D721Med (cell line): ENCODE data around the gene AGRN.
"Not testable (repeated sequence)": the region's sequence is repeated elsewhere in the genome, so short reads cannot be mapped to it uniquely, and the experiment has no call there.

Experiments used
- DNase-seq: peaks from one replicate; pipeline ENCODE4 v3.0.0; 2011; ENCODE audit warnings: low spot score; ENCODE audit not compliant: insufficient read length
- FAIRE-seq: peaks from 2 replicates; lab custom pipeline; 2011; peaks lifted over from hg19 to GRCh38; lab: Jason Lieb, UNC
- CTCF ChIP-seq: IDR thresholded peaks from 2 replicates; pipeline ENCODE4 v1.5.1; 2012; ENCODE audit warnings: mild to moderate bottlenecking, control low read depth; ENCODE audit not compliant: insufficient read depth; ENCODE audit errors: missing control alignments

AGRN gene

DNA sequence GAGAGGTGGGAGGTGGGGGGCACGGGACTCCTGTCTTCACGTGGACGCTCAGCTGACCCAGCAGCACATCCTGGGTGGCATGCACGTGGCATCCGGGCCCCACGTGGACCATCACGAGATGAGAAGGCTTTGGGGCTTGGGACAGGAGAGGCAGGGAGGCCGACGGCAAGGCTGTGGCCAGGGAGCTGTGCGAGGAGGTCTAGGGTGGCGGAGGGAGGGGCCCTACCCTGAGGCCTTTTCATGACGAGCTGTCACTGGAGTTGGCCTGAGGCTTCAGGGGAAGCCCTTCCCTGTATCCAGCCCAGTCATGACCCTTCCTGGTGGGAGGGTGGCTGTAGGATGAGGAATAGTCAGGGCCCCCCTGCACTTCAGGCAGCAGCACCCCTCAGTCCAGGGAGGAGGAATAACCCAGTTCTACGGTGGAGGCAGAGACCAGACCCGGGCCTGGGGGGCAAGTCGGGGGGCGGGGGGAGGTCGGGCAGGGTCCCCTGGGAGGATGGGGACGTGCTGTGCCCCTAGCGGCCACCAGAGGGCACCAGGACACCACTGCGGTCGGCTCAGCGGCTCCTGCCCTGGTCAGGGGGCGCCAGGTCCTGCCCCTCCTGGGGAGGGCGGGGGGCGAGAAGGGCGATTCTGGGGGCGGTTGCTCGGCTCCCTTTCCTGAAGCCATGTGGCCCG, 36.0 kb upstream of the AGRN start:
- peak; percentile 52 for TF ChIP-seq CTCF
- FAIRE-seq (no peak), DNase-seq (peak; percentile 70)

DNA sequence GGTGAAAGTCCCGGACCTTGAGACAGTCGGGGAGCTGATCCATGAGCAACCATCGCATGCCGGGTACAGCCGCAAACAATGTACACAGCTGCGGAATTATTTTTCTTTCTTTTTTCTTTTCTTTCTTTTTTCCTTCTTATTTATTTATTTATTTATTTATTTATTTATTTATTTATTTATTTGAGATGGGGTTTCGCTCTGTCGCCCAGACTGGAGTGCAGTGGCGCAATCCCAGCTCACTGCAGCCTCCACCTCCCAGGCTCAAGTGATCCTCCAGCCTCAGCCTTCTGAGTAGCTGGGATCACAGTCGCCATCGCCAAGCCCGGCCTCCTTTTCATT, 35.5 kb upstream of the AGRN start:
- FAIRE-seq (no peak), DNase-seq (no peak)
- TF ChIP-seq CTCF, result no peak

DNA sequence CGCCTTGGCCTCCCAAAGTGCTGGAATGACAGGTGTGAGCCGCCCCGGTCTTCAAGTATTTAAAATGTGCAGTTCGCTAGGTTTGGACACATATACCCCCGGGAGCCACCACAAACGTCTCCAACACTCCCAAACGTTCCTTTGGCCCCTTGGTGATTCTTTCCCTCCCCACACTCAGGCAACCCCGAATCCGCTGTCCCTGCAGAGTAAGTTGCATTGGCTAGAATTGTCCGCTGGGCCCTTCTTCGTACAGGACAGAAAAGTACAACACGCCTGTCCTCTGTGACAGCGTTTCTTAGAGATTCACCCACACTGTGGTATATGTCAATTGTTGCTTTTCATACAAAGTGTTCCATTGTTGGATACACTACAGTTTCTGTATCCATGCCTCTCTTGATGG, 34.8 kb upstream of the AGRN start:
- FAIRE-seq (no peak), DNase-seq (no peak)
- TF ChIP-seq CTCF, result no peak

GRCh38 chr1:988061-988460, 31.9 kb upstream of the AGRN start:
- not testable (repeated sequence) for DNase-seq, FAIRE-seq

GRCh38 chr1:991275-991674, 28.6 kb upstream of the AGRN start:
- FAIRE-seq, DNase-seq: not testable (repeated sequence)

GRCh38 chr1:991895-992294, 28.0 kb upstream of the AGRN start:
- TF ChIP-seq CTCF, result no peak
- DNase-seq, result no peak
- FAIRE-seq, result no peak

DNA sequence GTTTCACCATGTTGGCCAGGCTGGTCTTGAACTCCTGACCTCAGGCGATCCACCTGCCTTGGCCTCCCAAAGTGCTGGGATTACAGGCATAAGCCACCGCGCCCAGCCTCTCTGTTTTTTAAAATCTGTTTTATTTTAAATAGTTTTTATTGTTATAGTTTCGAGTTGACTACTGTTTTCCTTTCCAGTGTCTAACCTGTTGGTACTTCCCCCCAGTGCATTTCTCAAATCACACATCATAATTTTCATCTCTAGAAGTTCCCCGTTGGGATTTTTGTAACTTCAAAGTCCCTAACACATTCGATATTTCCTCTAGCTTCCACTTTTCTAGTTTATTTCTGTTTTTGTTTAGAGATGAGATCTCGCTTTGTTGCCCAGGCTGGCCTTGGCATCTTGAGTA, 27.6 kb upstream of the AGRN start:
- no peak for FAIRE-seq

DNA sequence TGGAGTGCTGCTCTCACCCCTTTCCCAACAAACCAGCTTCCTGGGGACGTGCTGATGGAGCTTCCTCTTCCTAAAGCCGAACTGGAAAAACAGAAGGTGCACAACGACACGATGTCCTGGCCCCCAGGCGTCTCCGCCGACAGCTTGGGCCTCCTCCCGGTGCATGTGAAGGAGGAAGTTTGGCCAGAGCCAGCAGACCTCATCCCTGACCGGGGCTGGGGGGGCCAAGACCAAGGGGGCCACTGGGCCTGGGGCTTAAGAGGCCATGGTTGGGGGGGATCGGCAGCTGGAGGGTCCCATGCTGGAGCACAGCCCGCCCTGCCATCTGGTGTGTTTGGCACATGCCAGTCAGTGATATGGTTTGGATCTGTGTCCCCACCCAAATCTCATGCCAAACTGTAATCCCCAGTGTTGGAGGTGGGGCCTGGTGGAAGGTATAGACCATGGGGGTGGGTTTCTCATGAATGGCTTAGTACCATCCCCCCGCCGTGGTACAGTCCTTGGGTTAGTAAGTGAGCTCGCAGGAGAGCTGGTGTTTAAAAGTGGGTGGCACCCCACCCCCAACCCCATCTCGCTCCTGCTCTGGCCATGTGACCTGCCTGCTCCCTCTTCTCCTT, 26.4 kb upstream of the AGRN start:
- TF ChIP-seq CTCF, result no peak
- FAIRE-seq (no peak), DNase-seq (no peak)

More for the DNA sequence above, 27.6 kb upstream of the AGRN start:
- DNase-seq, result no peak
- no peak for TF ChIP-seq CTCF

GRCh38 chr1:994546-994945, 25.4 kb upstream of the AGRN start:
- FAIRE-seq, DNase-seq: not testable (repeated sequence)
